Breast epithelium (tissue), 4 donors: ENCODE measurements around the gene CDKN2A. TPM values are rescaled to one million over a fixed set of nuclear protein-coding genes. Genes with fewer than 3 reads are reported as not detected.

Source experiments
- DNase-seq, 2 donors: peaks; one replicate each; pipeline ENCODE4 v3.0.0-alpha.2; 2019; ENCODE audit warnings: low spot score in 2 of 2
- H3K27ac ChIP-seq, 2 donors: fragments of 200-600 bp; sonication (generic) in 1 of 2; one replicate each; pipeline ENCODE4 v1.5.1; 2016 to 2019; ENCODE audit warnings: mild to moderate bottlenecking in 1 of 2
- H3K27me3 ChIP-seq, 2 donors: fragments of 200-600 bp; sonication (generic) in 1 of 2; one replicate each; pipeline versions ENCODE4 v1.5.1 to v1.6.0; 2017 to 2019; ENCODE audit warnings: control low read depth in 1 of 2, mild to moderate bottlenecking in 1 of 2
- H3K36me3 ChIP-seq: fragments of 200-600 bp; one replicate; pipeline ENCODE4 v1.5.1; 2019
- H3K4me1 ChIP-seq, 2 donors: fragments of 200-600 bp; sonication (generic); one replicate each; pipeline ENCODE4 v1.5.1; 2016 to 2019; ENCODE audit warnings: control low read depth in 1 of 2
- H3K4me3 ChIP-seq, 3 donors: fragments of 200-600 bp; sonication (generic); 1 replicate in 2 of 3; 2 replicates in 1 of 3; pipeline ENCODE4 v1.5.1; 2016 to 2019; ENCODE audit warnings: mild to moderate bottlenecking in 3 of 3, moderate library complexity in 2 of 3
- H3K9me3 ChIP-seq, 2 donors: fragments of 200-600 bp; sonication (generic) in 1 of 2; one replicate each; pipeline ENCODE4 v1.5.1; 2016 to 2019; ENCODE audit warnings: control low read depth in 1 of 2
- POLR2A ChIP-seq: fragments of 450-650 bp; IDR thresholded peaks from one replicate; pipeline ENCODE4 v1.6.1; 2016; ENCODE audit warnings: antibody characterized with exemption, mild to moderate bottlenecking, moderate library complexity
- POLR2AphosphoS5 ChIP-seq, 3 donors: sonication (generic); formaldehyde crosslinking; IDR thresholded peaks; one replicate each; pipeline ENCODE4 v1.6.1; 2017; ENCODE audit warnings: antibody characterized with exemption in 3 of 3
- intact Hi-C: fragments of 100-400 bp; cut with DNase I; formaldehyde crosslinking; loops from one replicate; pipeline ENCODE4 v1.15.1; 2023; ENCODE audit warnings: low total_unique reads
- total RNA-seq, 3 donors: library from RNA; depleted of rRNA; stranded (reverse); fragments of >200 nt; gene quantifications; one replicate each; pipeline ENCODE4 v1.1.0, GENCODE V29; 2016
- TF ChIP-seq, protein P1 (sequence below), 3 donors: fragments of 450-650 bp; IDR thresholded peaks; one replicate each; pipeline ENCODE4 v1.5.1; 2016 to 2017; ENCODE audit warnings: antibody characterized with exemption in 3 of 3, mild to moderate bottlenecking in 3 of 3, moderate library complexity in 3 of 3

Gene CDKN2A
- total RNA-seq, 3 donors from 2014 or later = 0.80 to 19.3 (median 3.5) TPM

GRCh38 chr9:21969951-21970799, 24.0 kb downstream of the CDKN2A start:
- Histone ChIP-seq H3K4me3 (no peak overlapping the region), H3K27ac (no peak overlapping the region), H3K9me3 (no peaks in the 10 kb centered on the region), H3K36me3 (no peaks in the 10 kb centered on the region), H3K27me3 (peaks cover 4 to 100% of the 10 kb centered on the region in 2 donors), H3K4me1 (no peaks in the 10 kb centered on the region)
- intact Hi-C loops = no loop called here
- TF ChIP-seq POLR2A (no peak), POLR2AphosphoS5 (IDR thresholded peaks at IDR 0.05) (no peak)
- TF ChIP-seq, protein P1, sequence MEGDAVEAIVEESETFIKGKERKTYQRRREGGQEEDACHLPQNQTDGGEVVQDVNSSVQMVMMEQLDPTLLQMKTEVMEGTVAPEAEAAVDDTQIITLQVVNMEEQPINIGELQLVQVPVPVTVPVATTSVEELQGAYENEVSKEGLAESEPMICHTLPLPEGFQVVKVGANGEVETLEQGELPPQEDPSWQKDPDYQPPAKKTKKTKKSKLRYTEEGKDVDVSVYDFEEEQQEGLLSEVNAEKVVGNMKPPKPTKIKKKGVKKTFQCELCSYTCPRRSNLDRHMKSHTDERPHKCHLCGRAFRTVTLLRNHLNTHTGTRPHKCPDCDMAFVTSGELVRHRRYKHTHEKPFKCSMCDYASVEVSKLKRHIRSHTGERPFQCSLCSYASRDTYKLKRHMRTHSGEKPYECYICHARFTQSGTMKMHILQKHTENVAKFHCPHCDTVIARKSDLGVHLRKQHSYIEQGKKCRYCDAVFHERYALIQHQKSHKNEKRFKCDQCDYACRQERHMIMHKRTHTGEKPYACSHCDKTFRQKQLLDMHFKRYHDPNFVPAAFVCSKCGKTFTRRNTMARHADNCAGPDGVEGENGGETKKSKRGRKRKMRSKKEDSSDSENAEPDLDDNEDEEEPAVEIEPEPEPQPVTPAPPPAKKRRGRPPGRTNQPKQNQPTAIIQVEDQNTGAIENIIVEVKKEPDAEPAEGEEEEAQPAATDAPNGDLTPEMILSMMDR (IDR thresholded peaks at IDR 0.05) = no peak
- DNase-seq = no peak

DNA sequence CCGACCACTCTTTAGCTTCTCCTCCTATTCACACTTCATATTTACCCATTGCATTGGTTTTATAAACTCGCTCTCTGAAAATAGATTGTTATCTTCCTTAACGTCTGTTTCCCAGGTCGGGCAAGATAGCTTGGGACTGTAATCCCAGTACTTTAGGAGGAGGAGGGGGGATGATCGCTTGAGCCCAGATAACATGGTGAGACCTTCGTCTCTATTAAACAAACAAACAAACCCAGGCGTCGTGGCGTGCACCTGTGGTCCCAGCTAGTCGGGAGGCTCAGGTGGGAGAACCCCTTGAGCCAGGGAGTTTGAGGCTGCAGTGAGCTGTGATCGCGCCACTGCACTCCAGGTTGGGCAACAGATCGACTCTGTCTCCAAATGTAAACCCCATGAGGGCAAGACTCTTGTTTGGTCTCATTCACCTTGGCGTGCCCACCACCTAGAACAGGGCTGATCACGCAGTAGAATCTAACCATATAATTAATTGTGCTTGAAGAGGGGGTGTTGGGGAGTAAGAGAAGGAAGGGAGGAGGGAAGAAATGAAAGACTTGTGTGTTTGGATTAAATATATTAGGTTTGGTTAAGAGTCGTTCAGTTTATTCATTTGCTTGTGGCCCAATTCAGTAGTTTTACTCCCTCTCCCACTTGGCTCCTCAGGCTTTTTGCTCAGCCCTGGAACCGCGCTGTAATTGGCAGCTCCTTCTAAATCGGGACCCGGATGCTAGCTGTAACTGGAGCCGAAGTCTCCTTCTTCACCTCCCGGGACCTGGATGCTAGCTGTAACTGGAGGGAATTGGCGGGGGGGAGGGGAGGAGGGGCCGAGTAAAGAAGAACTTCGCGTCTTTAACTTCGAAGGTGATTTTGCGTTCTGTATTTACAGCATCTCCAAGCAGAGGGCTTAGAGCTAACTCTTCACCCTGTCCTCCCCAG, 24.9 kb downstream of the CDKN2A start:
- Histone ChIP-seq H3K36me3 (no peaks in the 10 kb centered on the region), H3K9me3 (no peaks in the 10 kb centered on the region), H3K4me3 (no peak overlapping the region), H3K4me1 (no peaks in the 10 kb centered on the region), H3K27me3 (peaks cover 4 to 95% of the 10 kb centered on the region in 2 donors), H3K27ac (no peak overlapping the region)
- intact Hi-C loops = no loop called here
- TF ChIP-seq, protein P1 (IDR thresholded peaks at IDR 0.05) = no peak
- TF ChIP-seq POLR2AphosphoS5 (IDR thresholded peaks at IDR 0.05) (no peak), POLR2A (no peak)
- DNase-seq = no peak

GRCh38 chr9:21968331-21969010, 25.7 kb downstream of the CDKN2A start:
- intact Hi-C loops = no loop called here
- no peaks in the 10 kb centered on the region for H3K4me1 ChIP-seq
- peaks cover 0 to 1% of the 10 kb centered on the region in 2 donors for H3K9me3 ChIP-seq
- H3K4me3 ChIP-seq = no peak overlapping the region
- TF ChIP-seq, protein P1 (IDR thresholded peaks at IDR 0.05) = no peak
- TF ChIP-seq POLR2A (no peak), POLR2AphosphoS5 (IDR thresholded peaks at IDR 0.05) (no peak)
- H3K27me3 ChIP-seq = peaks cover 4 to 87% of the 10 kb centered on the region in 2 donors
- DNase-seq = no peak
- H3K27ac ChIP-seq = no peak overlapping the region
- no peaks in the 10 kb centered on the region for H3K36me3 ChIP-seq

GRCh38 chr9:21967702-21968101, 26.5 kb downstream of the CDKN2A start:
- no peaks in the 10 kb centered on the region for H3K36me3 ChIP-seq
- H3K4me1 ChIP-seq = no peaks in the 10 kb centered on the region
- no peak overlapping the region for H3K27ac ChIP-seq
- no peak overlapping the region for H3K4me3 ChIP-seq
- intact Hi-C loops = no loop called here
- H3K27me3 ChIP-seq = peaks cover 4 to 79% of the 10 kb centered on the region in 2 donors
- TF ChIP-seq POLR2AphosphoS5 (IDR thresholded peaks at IDR 0.05) (no peak), POLR2A (no peak)
- TF ChIP-seq, protein P1 (IDR thresholded peaks at IDR 0.05) = no peak
- DNase-seq = no peak
- peaks cover 0 to 5% of the 10 kb centered on the region in 2 donors for H3K9me3 ChIP-seq
